HCT116 (cell line): ENCODE data around the gene SRSF2. TPM values are rescaled to one million over a fixed set of nuclear protein-coding genes. Genes with fewer than 3 reads are reported as not detected.
A peak's percentile ranks its signal among the peaks of the same experiment; 100 is the strongest.

Source experiments
- ATAC-seq: fragments of 200-7000 bp; cut with Tn5 transposase; 2 replicates; pipeline ENCODE4 v1.9.1; 2020; ENCODE audit warnings: mild to moderate bottlenecking, moderate library complexity
- BruUV-seq: library from RNA; stranded (reverse); fragments of 400-500 nt; replicated peaks from 2 replicates; lab custom pipeline; 2021; lab: Mats Ljungman, UMichigan
- CTCF ChIA-PET: fragments of 300-600 bp; sonication (Branson Sonifier 250); formaldehyde crosslinking; loops from one replicate; lab custom pipeline; 2021; ENCODE audit warnings: antibody characterized with exemption; lab: Charles Lee
- POLR2A ChIA-PET: fragments of 300-600, 350-600 bp; sonication (Branson Sonifier 250); formaldehyde crosslinking; loops from one replicate; lab custom pipeline; 2021; ENCODE audit warnings: antibody characterized with exemption; lab: Charles Lee
- RAD21 ChIA-PET, 2 experiments: fragments of 300-600 bp; sonication (Branson Sonifier 250); formaldehyde crosslinking; loops; one replicate each; lab custom pipeline; 2023; ENCODE audit warnings: low total read pairs in 2 of 2; ENCODE audit not compliant: uncharacterized antibody in 2 of 2, unreplicated experiment in 2 of 2, low non-redundant PET in 1 of 2; lab: Charles Lee
- DNase-seq: peaks from one replicate; pipeline ENCODE4 v3.0.0-alpha.2; 2010; ENCODE audit warnings: low read depth, low spot score
- H2AFZ ChIP-seq: fragments of 200-600 bp; shearing (Covaris generic), sonication (generic); 2 replicates; pipeline ENCODE4 v1.6.1; 2017; ENCODE audit warnings: low read depth, mixed run types, mixed read lengths, antibody characterized with exemption, low read length; ENCODE audit not compliant: poor library complexity, severe bottlenecking
- H3K27ac ChIP-seq: 2 replicates; pipeline ENCODE4 v1.5.1; 2012; ENCODE audit warnings: low read depth, low read length
- H3K27me3 ChIP-seq: fragments of 200-600 bp; sonication (generic); 2 replicates; pipeline ENCODE4 v1.6.1; 2016; ENCODE audit warnings: mixed run types, low read length, mixed read lengths; ENCODE audit not compliant: insufficient read depth
- H3K36me3 ChIP-seq, 2 experiments: fragments of 200-500 bp in 1 of 2; fragments of 200-600 bp in 1 of 2; sonication (Bioruptor generic) in 1 of 2; sonication (generic) in 1 of 2; 2 replicates each; pipeline versions ENCODE4 v1.5.1 to v1.6.1; 2014 to 2016; ENCODE audit warnings: low read length in 2 of 2, inconsistent platforms in 1 of 2, mixed read lengths in 1 of 2, mixed run types in 1 of 2; ENCODE audit not compliant: insufficient read depth in 2 of 2, control insufficient read depth in 1 of 2
- H3K4me1 ChIP-seq, 2 experiments: fragments of 200-600 bp in 1 of 2; sonication (generic) in 1 of 2; 2 replicates each; pipeline versions ENCODE4 v1.5.1 to v1.6.1; 2012 to 2017; ENCODE audit warnings: low read length in 2 of 2, inconsistent platforms in 1 of 2, mild to moderate bottlenecking in 1 of 2, mixed read lengths in 1 of 2, mixed run types in 1 of 2, moderate library complexity in 1 of 2; ENCODE audit not compliant: insufficient read depth in 2 of 2, control insufficient read depth in 1 of 2
- H3K4me2 ChIP-seq: fragments of 200-600 bp; sonication (generic); 2 replicates; pipeline ENCODE4 v1.6.1; 2017; ENCODE audit warnings: mixed run types, low read length, mixed read lengths
- H3K4me3 ChIP-seq, 2 experiments: fragments of 200-600 bp in 1 of 2; sonication (generic) in 1 of 2; replicated peaks in 1 of 2; 2 replicates each; pipeline ENCODE4 v1.5.1; 2011 to 2016; ENCODE audit warnings: low read length in 2 of 2, control low read depth in 1 of 2, low read depth in 1 of 2, mild to moderate bottlenecking in 1 of 2, mixed read lengths in 1 of 2, mixed run types in 1 of 2
- H3K79me2 ChIP-seq: fragments of 200-600 bp; sonication (generic); 2 replicates; pipeline ENCODE4 v1.6.1; 2017; ENCODE audit warnings: mild to moderate bottlenecking, mixed run types, low read length, moderate library complexity, mixed read lengths; ENCODE audit not compliant: insufficient read depth
- H3K9ac ChIP-seq: fragments of 200-600 bp; sonication (generic); 2 replicates; pipeline ENCODE4 v1.6.1; 2016; ENCODE audit warnings: low read length, mixed read lengths
- H3K9me2 ChIP-seq: fragments of 200-600 bp; sonication (generic), shearing (Covaris generic); 2 replicates; pipeline ENCODE4 v1.6.1; 2017; ENCODE audit warnings: mixed run types, mild to moderate bottlenecking, moderate library complexity; ENCODE audit not compliant: insufficient read depth
- H3K9me3 ChIP-seq, 2 experiments: fragments of 200-500 bp in 1 of 2; fragments of 200-600 bp in 1 of 2; sonication (Bioruptor generic) in 1 of 2; sonication (generic) in 1 of 2; 2 replicates each; pipeline ENCODE4 v1.6.1; 2014 to 2017; ENCODE audit warnings: low read length in 2 of 2, mixed read lengths in 2 of 2, inconsistent platforms in 1 of 2, low read depth in 1 of 2, mild to moderate bottlenecking in 1 of 2, mixed run types in 1 of 2, moderate library complexity in 1 of 2; ENCODE audit not compliant: control insufficient read depth in 1 of 2, insufficient read depth in 1 of 2
- H4K20me1 ChIP-seq: fragments of 200-600 bp; sonication (generic), shearing (Covaris generic); 2 replicates; pipeline ENCODE4 v1.6.1; 2017; ENCODE audit warnings: mixed run types, mild to moderate bottlenecking, moderate library complexity; ENCODE audit not compliant: insufficient read depth
- ATF3 ChIP-seq: IDR thresholded peaks from 2 replicates; pipeline ENCODE4 v1.6.1; 2012
- CBX3 ChIP-seq: IDR thresholded peaks from 2 replicates; pipeline ENCODE4 v1.6.1; 2012; ENCODE audit warnings: low read depth
- CEBPB ChIP-seq: IDR thresholded peaks from 2 replicates; pipeline ENCODE4 v1.6.1; 2012; ENCODE audit warnings: low read depth
- CTCF ChIP-seq, 3 experiments: fragments of 200-600 bp in 1 of 3; sonication (generic) in 1 of 3; IDR thresholded peaks in 2 of 3; conservative IDR thresholded peaks in 1 of 3; 2 replicates each; pipeline ENCODE4 v1.5.1; 2012 to 2017; ENCODE audit warnings: low read depth in 2 of 3, low read length in 2 of 3, antibody characterized with exemption in 1 of 3, borderline replicate concordance in 1 of 3, control low read depth in 1 of 3, mild to moderate bottlenecking in 1 of 3, mixed read lengths in 1 of 3, mixed run types in 1 of 3, moderate library complexity in 1 of 3; ENCODE audit not compliant: insufficient read depth in 1 of 3
- EGR1 ChIP-seq: IDR thresholded peaks from 2 replicates; pipeline ENCODE4 v1.6.1; 2012; ENCODE audit warnings: low read depth
- EZH2 ChIP-seq: fragments of 200-600 bp; sonication (generic); IDR thresholded peaks from 2 replicates; pipeline ENCODE4 v1.6.1; 2017; ENCODE audit warnings: antibody characterized with exemption, mixed run types
- EZH2phosphoT487 ChIP-seq: fragments of 200-600 bp; IDR thresholded peaks from 2 replicates; pipeline ENCODE4 v1.6.1; 2018; ENCODE audit warnings: antibody characterized with exemption, borderline replicate concordance
- FOSL1 ChIP-seq: IDR thresholded peaks from 2 replicates; pipeline ENCODE4 v1.6.1; 2012; ENCODE audit warnings: low read depth
- JUND ChIP-seq: IDR thresholded peaks from 2 replicates; pipeline ENCODE4 v1.6.1; 2012
- MAX ChIP-seq: IDR thresholded peaks from 2 replicates; pipeline ENCODE4 v1.6.1; 2012
- POLR2A ChIP-seq: IDR thresholded peaks from 2 replicates; pipeline ENCODE4 v1.7.0; 2011; ENCODE audit warnings: borderline replicate concordance; ENCODE audit not compliant: insufficient read depth, insufficient read length; ENCODE audit errors: extremely low read depth
- POLR2AphosphoS5 ChIP-seq: IDR thresholded peaks from 2 replicates; pipeline ENCODE4 v1.6.1; 2011; ENCODE audit warnings: mild to moderate bottlenecking, low read depth, low read length, moderate library complexity
- RAD21 ChIP-seq: IDR thresholded peaks from 2 replicates; pipeline ENCODE4 v1.6.1; 2012; ENCODE audit warnings: low read depth, mild to moderate bottlenecking
- REST ChIP-seq: IDR thresholded peaks from 2 replicates; pipeline ENCODE4 v1.6.1; 2012; ENCODE audit warnings: low read depth
- SIN3A ChIP-seq: IDR thresholded peaks from 2 replicates; pipeline ENCODE4 v1.6.1; 2012; ENCODE audit warnings: low read depth
- SRF ChIP-seq: IDR thresholded peaks from 2 replicates; pipeline ENCODE4 v1.6.1; 2012; ENCODE audit warnings: low read depth
- YY1 ChIP-seq: IDR thresholded peaks from 2 replicates; pipeline ENCODE4 v1.6.1; 2011; ENCODE audit warnings: low read length, low read depth, moderate library complexity, mild to moderate bottlenecking; ENCODE audit not compliant: insufficient replicate concordance; ENCODE audit errors: extremely low read depth
- ZFX ChIP-seq: fragments of 450-650 bp; IDR thresholded peaks from 2 replicates; pipeline ENCODE4 v1.6.1; 2017
- ZNF274 ChIP-seq: fragments of 200-500 bp; sonication (Bioruptor generic); IDR thresholded peaks from 2 replicates; pipeline ENCODE4 v1.6.1; 2014; ENCODE audit warnings: mild to moderate bottlenecking, low read depth, low read length, inconsistent platforms
- intact Hi-C: fragments of 100-400 bp; cut with micrococcal nuclease; formaldehyde crosslinking; loops from 2 replicates; pipeline ENCODE4 v1.10.0; 2022
- total RNA-seq: library from RNA; stranded (reverse); gene quantifications from one replicate; pipeline ENCODE4 v1.2.1, GENCODE V29; 2021; ENCODE audit not compliant: unreplicated experiment

SRSF2 gene
- total RNA-seq, 1 experiment from 2014 or later: 422 TPM

- no peak for DNase-seq
- H3K4me1 ChIP-seq: peaks cover 13 to 21% of the 10 kb centered on the region in 2 experiments
- TF ChIP-seq POLR2AphosphoS5 (peak; percentile 77), CTCF (IDR thresholded peaks at IDR 0.05 in 2 of 3, conservative IDR thresholded peaks at IDR 0.05 in 1 of 3; ENCODE audit: borderline replicate concordance in 1 of 3, insufficient read depth in 1 of 3, low read depth in 2 of 3, low read length in 2 of 3) (peak; percentile 77 to 88 (median 87)), FOSL1 (no peak), MAX (peak; percentile 83), RAD21 (peak; percentile 80), YY1 (no peak), POLR2A (peak; percentile 86), ATF3 (no peak), SIN3A (peak; percentile 16; the same call in 1 of the 2 replicates), EZH2phosphoT487 (no peak), EGR1 (no peak), SRF (no peak), EZH2 (no peak), CEBPB (no peak), REST (no peak), CBX3 (no peak), ZFX (no peak; the same call in 1 of the 2 replicates), JUND (no peak), ZNF274 (no peak)
These were observed 10.1 kb downstream of the SRSF2 start, which contains the start of gene METTL23 for GRCh38 chr17:76726776-76727718. METTL23 (plus strand) TSS chr17:76726839; CDS start chr17:76729711, 2,872 bp downstream.

More at GRCh38 chr17:76726776-76727718, 10.1 kb downstream of the SRSF2 start, which contains the start of gene METTL23:
- Histone ChIP-seq H3K36me3 (peaks cover 26 to 42% of the 10 kb centered on the region in 2 experiments), H3K9me2 (no peaks in the 10 kb centered on the region), H3K9me3 (no peaks in the 10 kb centered on the region), H3K79me2 (peaks cover 92% of the 10 kb centered on the region), H3K9ac (peak within 1 kb of the TSS; percentile 99), H2AFZ (no peak within 1 kb of the TSS), H3K4me3 (peak within 1 kb of the TSS; percentile 97), H3K4me2 (peak within 1 kb of the TSS; percentile 93), H3K27ac (peak within 1 kb of the TSS; percentile 99), H4K20me1 (peaks cover 7% of the 10 kb centered on the region; the same call in 1 of the 2 replicates), H3K27me3 (no peaks in the 10 kb centered on the region)
- CTCF ChIA-PET: interaction anchor here (0.7 to 1.2 kb wide), 11 partner anchors 9 to 359 kb away, joined by 3 to 9 read pairs (median 3); partner anchors contain the start of genes MFSD11, MGAT5B and SRSF2
- POLR2A ChIA-PET: interaction anchor here (0.6 to 2.9 kb wide), 3 partner anchors 10 to 102 kb away, joined by 4 to 27 read pairs (median 8); partner anchors contain the start of genes MFSD11 and SRSF2
- ATAC-seq: peak; percentile 64
- intact Hi-C loops: loop anchor here (1.0 to 2.0 kb wide), 3 partner anchors 8 to 340 kb away; no protein-coding TSS in a partner anchor
- RAD21 ChIA-PET: no interaction called here
- TSS peak; percentile 75 for BruUV-seq
